ENCODE results near the gene DMD.
"Not testable (repeated sequence)": the region's sequence is repeated elsewhere in the genome, so short reads cannot be mapped to it uniquely, and the experiment has no call there.

The DMD gene

GRCh38 chrX:33211356-33212260, at the start of gene DMD:
TSS of gene DMD (minus strand) at chrX:33211549. CDS start at chrX:33211312, 237 bp downstream.
- DNase-seq (ENCODE audit: low read depth): no peak

- DNase-seq (ENCODE audit: low read depth): no peak
Observed at GRCh38 chrX:33252306-33252825, 41.0 kb upstream of the DMD start.

GRCh38 chrX:33218819-33219218, 7.5 kb upstream of the DMD start:
- DNase-seq (ENCODE audit: low read depth): no peak

GRCh38 chrX:33210156-33210555, 1.2 kb downstream of the DMD start:
- no peak for DNase-seq (ENCODE audit: low read depth)

GRCh38 chrX:33207056-33207455, 4.3 kb downstream of the DMD start:
- DNase-seq (ENCODE audit: low read depth): no peak

GRCh38 chrX:33205321-33205720, 6.0 kb downstream of the DMD start:
- no peak for DNase-seq (ENCODE audit: low read depth)

- DNase-seq (ENCODE audit: low read depth): no peak
Observed at GRCh38 chrX:33204889-33205288, 6.5 kb downstream of the DMD start.

- no peak for DNase-seq (ENCODE audit: low read depth)
Observed at GRCh38 chrX:33198561-33199279, 12.6 kb downstream of the DMD start.

- no peak for DNase-seq (ENCODE audit: low read depth)
Observed at GRCh38 chrX:33195698-33196097, 15.7 kb downstream of the DMD start.

GRCh38 chrX:33194876-33195433, 16.4 kb downstream of the DMD start:
- no peak for DNase-seq (ENCODE audit: low read depth)

GRCh38 chrX:33194289-33194688, 17.1 kb downstream of the DMD start:
- DNase-seq (ENCODE audit: low read depth): no peak

GRCh38 chrX:33190016-33190415, 21.3 kb downstream of the DMD start:
- DNase-seq (ENCODE audit: low read depth): no peak

GRCh38 chrX:33188881-33189280, 22.5 kb downstream of the DMD start:
- DNase-seq (ENCODE audit: low read depth): no peak

- DNase-seq (ENCODE audit: low read depth): no peak
Observed at GRCh38 chrX:33188286-33188685, 23.1 kb downstream of the DMD start.

- not testable (repeated sequence) for DNase-seq (ENCODE audit: low read depth)
Observed at GRCh38 chrX:33184803-33185202, 26.5 kb downstream of the DMD start.

GRCh38 chrX:33183361-33183760, 28.0 kb downstream of the DMD start:
- no peak for DNase-seq (ENCODE audit: low read depth)

GRCh38 chrX:33178690-33179089, 32.7 kb downstream of the DMD start:
- DNase-seq (ENCODE audit: low read depth): no peak

GRCh38 chrX:33178218-33178617, 33.1 kb downstream of the DMD start:
- no peak for DNase-seq (ENCODE audit: low read depth)

- no peak for DNase-seq (ENCODE audit: low read depth)
Observed at GRCh38 chrX:33175201-33175600, 36.1 kb downstream of the DMD start.

- DNase-seq (ENCODE audit: low read depth): no peak
Observed at GRCh38 chrX:33171041-33171440, 40.3 kb downstream of the DMD start.

GRCh38 chrX:33161829-33162228, 49.5 kb downstream of the DMD start:
- no peak for DNase-seq (ENCODE audit: low read depth)

GRCh38 chrX:33160273-33160672, 51.1 kb downstream of the DMD start:
- DNase-seq (ENCODE audit: low read depth): no peak

Measured in stimulated activated CD8-positive, alpha-beta memory T cell treated with anti-CD3 and anti-CD28 coated beads, Interleukin-12 subunit alpha, Interleukin-12 subunit beta, amount 100 ng/mL, for 4 hours (primary cell).